ENCODE measurements around the gene PRDM7.
"Not testable (repeated sequence)": the region's sequence is repeated elsewhere in the genome, so short reads cannot be mapped to it uniquely, and the experiment has no call there.

The PRDM7 gene

GRCh38 chr16:90011508-90011819 is 65.7 kb downstream of the PRDM7 start:
- DNase-seq: no peak

GRCh38 chr16:90010676-90011507 is 66.2 kb downstream of the PRDM7 start:
- DNase-seq: no peak

DNA sequence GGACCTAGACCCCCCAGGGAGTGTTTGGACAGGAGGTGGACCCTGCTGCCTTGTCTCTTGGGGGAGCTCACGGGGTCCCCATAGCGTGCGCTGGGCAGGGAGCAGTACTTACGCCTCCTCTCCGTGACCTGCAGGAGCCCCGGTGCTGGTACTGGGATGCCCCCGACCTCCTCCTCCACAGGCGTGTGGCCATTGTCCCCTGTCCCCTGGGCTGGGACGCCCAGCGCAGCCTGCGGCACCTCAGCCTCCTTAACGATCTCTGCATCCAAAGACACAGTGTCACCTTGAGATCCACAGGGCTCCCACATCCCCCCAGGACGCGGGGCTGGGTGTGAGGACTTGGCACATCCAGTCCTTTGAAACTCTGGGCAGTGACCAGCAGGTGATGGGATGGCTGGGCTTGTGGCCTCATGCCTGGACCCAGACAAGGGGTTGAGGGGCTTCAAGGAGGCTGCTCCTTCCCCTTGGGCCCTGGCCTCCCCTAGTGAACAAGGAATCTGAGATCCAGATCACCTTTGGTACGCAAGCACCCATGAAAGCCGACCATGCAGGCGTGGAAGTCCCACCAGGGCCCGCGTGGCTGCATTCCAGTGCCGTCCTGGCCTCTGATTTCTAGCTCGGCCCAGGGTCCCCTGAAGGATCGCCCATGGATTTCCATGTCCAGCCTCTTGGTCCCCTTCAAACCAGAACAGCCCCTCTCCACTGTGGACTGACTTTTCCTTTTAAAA is 67.8 kb downstream of the PRDM7 start:
- DNase-seq: no peak

- DNase-seq: no peak
Measured at GRCh38 chr16:90008708-90009145, 68.4 kb downstream of the PRDM7 start.

DNA sequence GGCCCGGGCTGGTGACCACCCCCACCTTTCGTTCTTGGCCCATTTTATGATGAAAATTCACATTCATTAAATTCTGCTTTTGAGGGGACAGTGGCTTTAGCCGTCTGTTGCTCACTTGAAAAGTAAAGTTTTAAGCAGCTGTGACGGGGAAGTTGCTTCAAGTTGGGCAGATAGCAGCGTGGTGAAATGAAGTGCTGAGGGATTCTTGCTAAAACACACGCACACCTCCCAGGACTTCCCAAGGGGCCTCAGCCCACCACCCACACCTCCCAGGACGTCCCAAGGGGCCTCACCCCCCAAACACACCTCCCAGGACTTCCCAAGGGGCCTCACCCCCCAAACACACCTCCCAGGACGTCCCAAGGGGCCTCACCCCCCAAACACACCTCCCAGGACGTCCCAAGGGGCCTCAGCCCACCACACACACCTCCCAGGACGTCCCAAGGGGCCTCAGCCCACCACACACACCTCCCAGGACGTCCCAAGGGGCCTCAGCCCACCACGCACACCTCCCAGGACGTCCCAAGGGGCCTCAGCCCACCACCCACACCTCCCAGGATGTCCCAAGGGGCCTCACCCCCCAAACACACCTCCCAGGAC is 69.4 kb downstream of the PRDM7 start:
- DNase-seq: not testable (repeated sequence)

- no peak for DNase-seq
Measured at GRCh38 chr16:90007015-90007414, 70.1 kb downstream of the PRDM7 start.
